B cell (primary cell): ENCODE data around the gene STK24. TPM values are rescaled to one million over a fixed set of nuclear protein-coding genes. Genes with fewer than 3 reads are reported as not detected.
A peak's percentile ranks its signal among the peaks of the same experiment; 100 is the strongest.

ENCODE experiments used
- ATAC-seq: fragments of 200-7000 bp; cut with Tn5 transposase; one replicate; pipeline ENCODE4 v1.10.0; 2021; ENCODE audit warnings: low read depth, mild to moderate bottlenecking, moderate number of reproducible peaks, moderate library complexity
- CTCF ChIA-PET: fragments of 350-600 bp; sonication (Branson Sonifier 250); formaldehyde crosslinking; loops from one replicate; lab custom pipeline; 2021; ENCODE audit warnings: antibody characterized with exemption, inconsistent platforms; lab: Charles Lee
- POLR2A ChIA-PET: fragments of 350-600 bp; sonication (Branson Sonifier 250); formaldehyde crosslinking; loops from one replicate; lab custom pipeline; 2021; ENCODE audit warnings: antibody characterized with exemption; lab: Charles Lee
- DNase-seq: peaks from one replicate; pipeline ENCODE4 v3.0.0; 2013
- H2AFZ ChIP-seq: 2 replicates; pipeline ENCODE4 v1.6.1; 2012; ENCODE audit warnings: mild to moderate bottlenecking, low read depth, low read length; ENCODE audit not compliant: insufficient read depth, poor library complexity, severe bottlenecking
- H3K27ac ChIP-seq, 2 donors: 1 replicate in 1 of 2; 2 replicates in 1 of 2; pipeline ENCODE4 v1.5.1; 2012 to 2013; ENCODE audit warnings: low read length in 2 of 2, mild to moderate bottlenecking in 2 of 2, moderate library complexity in 1 of 2
- H3K27me3 ChIP-seq, 4 experiments: fragments of 200-600 bp in 1 of 4; sonication (generic) in 1 of 4; replicated peaks in 1 of 4; 1 replicate in 2 of 4; 2 replicates in 2 of 4; pipeline versions ENCODE4 v1.6.1 to v1.7.0; 2013 to 2016; ENCODE audit warnings: low read length in 3 of 4, mild to moderate bottlenecking in 2 of 4, mixed read lengths in 1 of 4, moderate library complexity in 1 of 4; ENCODE audit not compliant: insufficient read depth in 4 of 4, control insufficient read depth in 3 of 4; ENCODE audit errors: control extremely low read depth in 1 of 4
- H3K36me3 ChIP-seq, 2 experiments: replicated peaks in 1 of 2; 1 replicate in 1 of 2; 2 replicates in 1 of 2; pipeline versions ENCODE4 v1.6.1 to v1.7.1; 2013; ENCODE audit warnings: low read length in 1 of 2; ENCODE audit not compliant: insufficient read depth in 2 of 2, control insufficient read depth in 1 of 2; ENCODE audit errors: control extremely low read depth in 1 of 2, extremely low read depth in 1 of 2
- H3K4me1 ChIP-seq, 2 donors: fragments of 200-600 bp in 1 of 2; sonication (generic) in 1 of 2; 1 replicate in 1 of 2; 2 replicates in 1 of 2; pipeline versions ENCODE4 v1.5.1 to v1.6.1; 2013 to 2017; ENCODE audit warnings: low read length in 2 of 2; ENCODE audit not compliant: control insufficient read depth in 2 of 2, insufficient read depth in 2 of 2
- H3K4me2 ChIP-seq: replicated peaks from 2 replicates; pipeline ENCODE3; 2012; ENCODE audit warnings: mild to moderate bottlenecking, low read depth, low read length; ENCODE audit not compliant: poor library complexity, severe bottlenecking
- H3K4me3 ChIP-seq, 5 experiments: fragments of 200-600 bp in 1 of 5; sonication (generic) in 1 of 5; 1 replicate in 3 of 5; 2 replicates in 2 of 5; pipeline versions ENCODE4 v1.5.1 to v1.7.0; 2011 to 2016; ENCODE audit warnings: low read length in 4 of 5, mild to moderate bottlenecking in 4 of 5, low read depth in 2 of 5, control low read depth in 1 of 5, moderate library complexity in 1 of 5; ENCODE audit not compliant: insufficient read depth in 1 of 5; ENCODE audit errors: control extremely low read depth in 1 of 5, extremely low read depth in 1 of 5
- H3K79me2 ChIP-seq: fragments of 200-600 bp; sonication (generic); one replicate; pipeline ENCODE4 v1.6.0; 2016; ENCODE audit warnings: low read length; ENCODE audit not compliant: control insufficient read depth, insufficient read depth
- H3K9ac ChIP-seq: fragments of 200-600 bp; sonication (generic); 2 replicates; pipeline ENCODE4 v1.6.1; 2017; ENCODE audit warnings: mild to moderate bottlenecking, low read length, moderate library complexity
- H3K9me3 ChIP-seq, 3 donors: one replicate each; pipeline versions ENCODE4 v1.6.1 to v1.7.1; 2013; ENCODE audit warnings: low read length in 2 of 3; ENCODE audit not compliant: control insufficient read depth in 2 of 3, insufficient read depth in 1 of 3; ENCODE audit errors: control extremely low read depth in 1 of 3
- H4K20me1 ChIP-seq: 2 replicates; pipeline ENCODE4 v1.6.0; 2012; ENCODE audit warnings: mild to moderate bottlenecking, low read length; ENCODE audit not compliant: insufficient read depth, control insufficient read depth, poor library complexity, severe bottlenecking
- H3K27ac Mint-ChIP-seq: one replicate; pipeline ENCODE4 v1.8.0; 2021; ENCODE audit warnings: mixed read lengths
- H3K27me3 Mint-ChIP-seq: one replicate; pipeline ENCODE4 v1.8.0; 2021; ENCODE audit warnings: mixed read lengths
- H3K4me1 Mint-ChIP-seq: one replicate; pipeline ENCODE4 v1.8.0; 2021; ENCODE audit warnings: mixed read lengths
- H3K4me3 Mint-ChIP-seq: one replicate; pipeline ENCODE4 v1.8.0; 2021; ENCODE audit warnings: mixed read lengths
- H3K9me3 Mint-ChIP-seq: one replicate; pipeline ENCODE4 v1.8.0; 2022; ENCODE audit warnings: mixed read lengths; ENCODE audit not compliant: insufficient read depth
- EZH2 ChIP-seq: IDR thresholded peaks from 2 replicates; pipeline ENCODE4 v1.6.1; 2012; ENCODE audit warnings: borderline replicate concordance, low read depth, mild to moderate bottlenecking, moderate library complexity, low read length; ENCODE audit not compliant: insufficient read depth, poor library complexity, severe bottlenecking
- WGBS: methylation state at CpG from one replicate; pipeline ENCODE4 v1.1.5; 2013; ENCODE audit warnings: missing lambda C conversion rate; ENCODE audit not compliant: insufficient coverage; 5-methylcytosine and 5-hydroxymethylcytosine counted together
- intact Hi-C: fragments of 100-400 bp; cut with micrococcal nuclease; formaldehyde crosslinking; loops from one replicate; pipeline ENCODE4 v1.10.0; 2022
- polyA plus RNA-seq: library from polyadenylated mRNA; depleted of rRNA; stranded (reverse); fragments of >200 nt; gene quantifications from 2 replicates; pipeline ENCODE4 v1.2.3, GENCODE V29; 2012
- total RNA-seq, 2 donors: library from RNA; stranded (reverse); fragments of 120-200 nt in 1 of 2; gene quantifications; 1 replicate in 1 of 2; 2 replicates in 1 of 2; pipeline versions ENCODE4 v1.2.3 to v1.2.4, GENCODE V29; 2013 to 2022
- TF ChIP-seq, protein P1 (sequence below): fragments of 200-600 bp; IDR thresholded peaks from one replicate; pipeline ENCODE4 v1.8.0; 2022; ENCODE audit warnings: antibody characterized with exemption, mild to moderate bottlenecking

Gene STK24
- total and polyA plus RNA-seq, 2 donors (not counting 1 experiment from before 2014, with no cell fraction given) = 47.2 to 117 TPM

- no peak for TF ChIP-seq EZH2
- TF ChIP-seq, protein P1, sequence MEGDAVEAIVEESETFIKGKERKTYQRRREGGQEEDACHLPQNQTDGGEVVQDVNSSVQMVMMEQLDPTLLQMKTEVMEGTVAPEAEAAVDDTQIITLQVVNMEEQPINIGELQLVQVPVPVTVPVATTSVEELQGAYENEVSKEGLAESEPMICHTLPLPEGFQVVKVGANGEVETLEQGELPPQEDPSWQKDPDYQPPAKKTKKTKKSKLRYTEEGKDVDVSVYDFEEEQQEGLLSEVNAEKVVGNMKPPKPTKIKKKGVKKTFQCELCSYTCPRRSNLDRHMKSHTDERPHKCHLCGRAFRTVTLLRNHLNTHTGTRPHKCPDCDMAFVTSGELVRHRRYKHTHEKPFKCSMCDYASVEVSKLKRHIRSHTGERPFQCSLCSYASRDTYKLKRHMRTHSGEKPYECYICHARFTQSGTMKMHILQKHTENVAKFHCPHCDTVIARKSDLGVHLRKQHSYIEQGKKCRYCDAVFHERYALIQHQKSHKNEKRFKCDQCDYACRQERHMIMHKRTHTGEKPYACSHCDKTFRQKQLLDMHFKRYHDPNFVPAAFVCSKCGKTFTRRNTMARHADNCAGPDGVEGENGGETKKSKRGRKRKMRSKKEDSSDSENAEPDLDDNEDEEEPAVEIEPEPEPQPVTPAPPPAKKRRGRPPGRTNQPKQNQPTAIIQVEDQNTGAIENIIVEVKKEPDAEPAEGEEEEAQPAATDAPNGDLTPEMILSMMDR = no peak
- WGBS = 87% methylated on average over 8 of the region's 8 CpGs
- Mint-ChIP-seq H3K9me3 (no peaks in the 10 kb centered on the region), H3K4me3 (no peak overlapping the region), H3K27ac (peak overlapping the region; percentile 13), H3K27me3 (no peaks in the 10 kb centered on the region), H3K4me1 (peaks cover 88% of the 10 kb centered on the region)
- peaks cover 0 to 15% of the 10 kb centered on the region in 2 experiments for H3K36me3 ChIP-seq
- H4K20me1 ChIP-seq = peaks cover 100% of the 10 kb centered on the region
- H3K27me3 ChIP-seq = no peaks in the 10 kb centered on the region
- peaks cover 45 to 77% of the 10 kb centered on the region in 2 donors for H3K4me1 ChIP-seq
- no peak for ATAC-seq
- H2AFZ ChIP-seq = no peak overlapping the region
- intact Hi-C loops = loop anchor here (5.0 kb wide), 1 partner anchor 36 kb away; no protein-coding TSS in a partner anchor
- H3K9ac ChIP-seq = no peak overlapping the region
- ChIA-PET CTCF (interaction anchor here (0.8 to 4.0 kb wide), 2 partner anchors 37 to 166 kb away, joined by 3 to 23 read pairs; no protein-coding TSS in a partner anchor), POLR2A (no interaction called here)
- no peak overlapping the region for H3K4me2 ChIP-seq
- H3K79me2 ChIP-seq = peaks cover 100% of the 10 kb centered on the region
- no peaks in the 10 kb centered on the region for H3K9me3 ChIP-seq
- H3K4me3 ChIP-seq = no peak overlapping the region
- no peak for DNase-seq
- H3K27ac ChIP-seq = no peak overlapping the region
Observed at GRCh38 chr13:98486412-98486811, 90.5 kb downstream of the STK24 start.

DNA sequence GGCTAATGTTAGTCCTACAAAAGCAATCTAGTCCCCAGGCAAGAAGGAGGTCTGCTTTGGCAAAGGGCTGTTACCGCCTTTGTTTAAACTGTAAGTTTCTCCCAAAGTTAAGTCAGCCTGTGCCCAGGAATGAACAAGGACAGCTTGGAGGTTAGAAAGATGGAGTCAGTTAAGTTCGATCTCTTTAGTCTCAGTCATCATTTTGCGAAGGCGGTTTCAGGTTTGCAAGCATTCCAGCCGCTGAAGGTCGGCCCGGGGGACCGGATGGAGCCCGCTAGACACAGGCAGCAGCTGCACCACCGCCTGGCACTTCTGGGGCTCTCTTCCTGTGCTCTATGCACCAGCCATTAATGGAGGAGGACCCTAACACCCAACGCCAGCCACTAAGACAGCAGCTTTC is 91.3 kb downstream of the STK24 start:
- peaks cover 89% of the 10 kb centered on the region for H3K4me1 Mint-ChIP-seq
- peaks cover 39 to 79% of the 10 kb centered on the region in 2 donors for H3K4me1 ChIP-seq
- H3K27me3 ChIP-seq = no peaks in the 10 kb centered on the region
- peaks cover 0 to 21% of the 10 kb centered on the region in 2 experiments for H3K36me3 ChIP-seq
- H3K27me3 Mint-ChIP-seq = no peaks in the 10 kb centered on the region
- ATAC-seq (no peak), DNase-seq (no peak)
- intact Hi-C loops = loop anchor here (5.0 kb wide), 1 partner anchor 37 kb away; no protein-coding TSS in a partner anchor
- no peak overlapping the region for H2AFZ ChIP-seq
- no peak overlapping the region for H3K4me3 Mint-ChIP-seq
- POLR2A ChIA-PET = no interaction called here
- CTCF ChIA-PET = interaction anchor here (2.0 to 4.8 kb wide), 2 partner anchors 40 to 167 kb away, joined by 8 to 40 read pairs; no protein-coding TSS in a partner anchor
- no peak overlapping the region for H3K27ac Mint-ChIP-seq
- H4K20me1 ChIP-seq = peaks cover 99% of the 10 kb centered on the region
- 97% methylated on average over 10 of the region's 11 CpGs for WGBS
- no peak overlapping the region for H3K4me2 ChIP-seq
- peaks cover 100% of the 10 kb centered on the region for H3K79me2 ChIP-seq
- H3K27ac ChIP-seq = no peak overlapping the region
- no peak overlapping the region for H3K4me3 ChIP-seq
- H3K9me3 ChIP-seq = no peaks in the 10 kb centered on the region
- H3K9me3 Mint-ChIP-seq = no peaks in the 10 kb centered on the region
- TF ChIP-seq, protein P1 = no peak
- TF ChIP-seq EZH2 = no peak
- no peak overlapping the region for H3K9ac ChIP-seq
